HG02759 (cell line): Measurements from ENCODE around the gene LDLRAD4.
A peak's percentile ranks its signal among the peaks of the same experiment; 100 is the strongest.

Experiments
- ATAC-seq: cut with Tn5 transposase; IDR thresholded peaks from one replicate; pipeline ENCODE4 v1.9.1; 2021; ENCODE audit warnings: mild to moderate bottlenecking, moderate library complexity; ENCODE audit not compliant: unreplicated experiment

LDLRAD4 gene

DNA sequence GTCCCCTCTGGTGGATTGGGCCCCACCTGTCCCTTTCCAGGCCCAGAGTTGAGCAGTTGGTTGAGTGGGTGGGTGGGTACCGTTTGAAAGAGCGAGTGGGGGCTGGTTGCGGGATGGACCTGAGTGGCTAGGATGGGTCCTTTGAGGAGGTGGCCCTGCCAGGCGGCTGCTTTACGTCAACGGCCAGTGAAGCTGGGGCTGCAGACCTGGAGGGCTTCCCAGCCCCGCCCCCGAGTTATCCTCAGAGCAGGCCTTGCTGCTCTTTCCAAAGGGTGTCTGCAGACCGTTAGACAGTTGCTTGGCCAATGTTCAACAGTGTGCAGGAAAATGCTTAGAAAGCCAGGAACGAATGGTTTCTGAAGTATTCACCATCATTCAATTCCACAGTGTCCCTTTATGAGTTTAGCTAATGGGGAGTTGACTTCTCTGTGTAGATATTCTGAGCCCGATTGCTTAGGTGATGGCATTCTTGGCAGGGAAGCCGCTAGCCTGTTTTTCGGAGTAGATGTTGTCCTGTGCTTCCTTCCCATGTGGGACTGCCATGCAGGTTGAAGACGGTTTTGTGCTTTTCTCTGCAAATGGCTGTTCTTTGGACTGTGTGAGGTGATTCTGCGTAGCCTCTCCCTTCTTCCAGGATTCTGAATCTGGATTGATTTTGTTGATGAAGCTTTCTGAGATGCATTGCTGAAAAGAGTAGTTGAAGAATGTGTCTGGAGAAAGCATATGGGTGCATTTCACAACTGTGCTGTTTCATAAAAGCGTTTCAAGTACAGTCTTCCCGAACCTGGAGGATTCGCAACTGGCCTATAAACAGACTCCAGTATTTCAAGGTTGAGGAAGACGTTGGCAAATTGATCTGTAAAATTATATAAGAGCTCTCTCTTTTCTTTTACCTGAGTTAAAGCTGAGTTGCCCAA lies 45.8 kb downstream of the LDLRAD4 start:
- no peak for ATAC-seq

DNA sequence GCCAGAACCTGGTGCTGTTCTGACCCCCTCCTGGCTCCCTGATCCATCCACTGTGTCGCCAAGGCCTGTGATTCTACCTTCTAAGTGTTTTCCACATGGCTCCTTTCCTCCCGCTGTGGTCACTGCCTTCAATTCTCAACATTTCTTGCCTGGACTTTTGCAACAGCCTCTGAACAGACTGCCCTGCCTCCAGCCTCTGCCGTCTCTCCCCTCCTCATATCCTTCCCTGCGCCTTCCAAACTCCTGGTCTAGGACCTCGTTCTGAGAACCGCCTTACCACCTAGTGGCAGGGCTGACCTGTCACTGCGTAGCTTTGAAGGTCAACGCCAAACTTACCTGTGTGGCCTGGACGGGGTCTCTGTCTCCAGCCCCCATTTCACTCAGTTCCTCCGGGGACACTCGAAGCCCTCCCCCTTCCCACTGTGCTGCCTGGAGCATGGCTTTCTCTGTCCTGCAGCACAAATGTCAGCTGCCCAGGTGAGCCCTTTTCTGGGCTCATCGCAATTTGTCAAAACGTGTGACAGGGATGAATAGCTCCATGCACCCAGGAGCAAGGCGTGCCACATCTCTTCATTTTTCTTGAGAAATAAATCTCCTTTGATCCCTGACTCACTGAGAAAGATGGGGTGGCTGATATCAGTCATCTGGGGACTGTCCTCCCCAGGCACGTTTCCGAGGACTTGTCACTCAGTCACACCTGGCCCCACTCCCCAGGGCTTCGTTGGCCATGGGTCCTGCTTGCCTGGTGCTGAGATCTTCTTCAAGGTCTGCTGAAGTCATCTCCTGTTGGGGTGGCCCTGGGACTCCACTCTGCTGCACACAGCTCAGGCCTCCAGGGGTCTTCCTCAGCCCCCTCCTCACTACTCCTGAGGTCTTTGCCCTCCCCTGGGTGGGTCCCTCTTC lies 46.7 kb downstream of the LDLRAD4 start:
- no peak for ATAC-seq

DNA sequence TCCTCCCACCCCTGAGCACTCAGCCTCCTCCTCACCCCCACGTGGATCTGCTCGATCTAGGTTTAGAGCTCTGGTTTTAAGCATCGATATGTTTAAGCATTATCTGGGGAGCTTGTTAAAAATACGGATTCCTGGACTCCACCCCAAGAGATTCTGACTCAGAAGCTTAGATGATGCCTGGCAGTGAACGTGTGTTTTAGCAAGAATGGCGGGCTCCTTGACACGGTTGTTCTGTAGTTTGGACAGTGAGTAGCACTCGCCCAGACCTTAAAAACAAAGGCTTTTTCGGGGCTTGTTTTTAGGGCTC lies 47.3 kb downstream of the LDLRAD4 start:
- no peak for ATAC-seq

DNA sequence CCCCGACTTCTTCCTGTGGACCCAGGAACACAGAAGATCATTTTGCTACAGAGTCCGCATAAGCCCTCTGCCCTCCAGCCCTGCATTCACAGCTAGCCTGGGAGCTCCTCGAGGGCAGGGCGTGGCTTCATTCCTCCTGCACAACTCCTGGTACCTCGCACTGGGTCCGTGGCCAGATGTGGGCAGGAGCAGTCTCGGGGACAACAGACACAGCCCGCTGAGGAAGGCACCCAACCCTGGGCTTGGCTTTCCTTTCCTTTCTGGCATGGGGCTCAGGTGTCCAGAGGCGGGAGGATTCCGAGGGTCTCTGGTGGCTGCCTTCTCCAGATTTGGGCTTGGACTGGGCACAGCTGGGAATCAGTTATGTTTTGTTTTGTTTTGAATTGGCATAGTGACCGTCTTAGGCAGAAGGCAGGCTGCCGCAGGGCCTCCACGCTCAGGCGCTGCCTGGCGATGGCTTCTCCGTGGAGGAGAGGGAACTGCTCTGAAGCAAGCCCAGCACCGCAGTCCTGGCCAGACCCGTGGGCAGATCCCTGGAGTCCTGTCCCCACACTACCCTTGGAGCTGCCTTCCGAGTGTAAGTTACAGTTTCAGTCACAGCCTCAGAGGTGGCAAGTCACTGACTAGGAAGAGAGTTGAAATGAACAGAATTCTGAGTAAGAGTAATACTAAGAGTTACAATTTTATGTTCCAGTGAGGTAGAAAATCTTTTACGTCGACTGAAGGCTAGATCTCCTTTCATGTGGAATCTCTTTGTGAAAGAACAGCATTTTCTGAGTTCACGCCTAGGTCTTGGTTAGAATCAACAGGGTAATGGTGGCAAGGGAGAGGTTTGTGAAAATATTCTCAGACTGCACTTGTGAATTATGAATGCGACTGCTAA lies 47.9 kb downstream of the LDLRAD4 start:
- no peak for ATAC-seq

DNA sequence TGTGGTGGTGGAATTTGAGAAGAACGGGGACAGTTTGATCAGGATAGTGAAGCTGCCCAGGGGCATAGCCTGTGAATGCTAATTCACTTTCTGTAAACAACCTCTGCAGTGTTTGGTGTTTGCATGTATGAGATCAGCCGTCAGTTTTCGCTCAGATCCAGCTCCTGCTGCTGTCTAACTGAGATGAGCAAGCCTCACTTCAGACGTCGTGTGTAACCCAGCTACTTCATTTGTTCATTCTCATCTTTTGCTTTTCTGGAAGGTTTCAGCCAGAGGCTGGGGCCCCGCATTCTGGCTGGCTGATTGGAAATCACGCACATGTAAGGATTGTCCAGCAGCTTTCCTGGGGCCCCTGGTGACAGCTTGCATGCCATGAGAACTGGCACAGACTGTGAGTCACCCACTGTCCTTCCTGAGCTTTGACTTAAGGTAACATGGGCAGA lies 48.9 kb downstream of the LDLRAD4 start:
- ATAC-seq, result no peak

DNA sequence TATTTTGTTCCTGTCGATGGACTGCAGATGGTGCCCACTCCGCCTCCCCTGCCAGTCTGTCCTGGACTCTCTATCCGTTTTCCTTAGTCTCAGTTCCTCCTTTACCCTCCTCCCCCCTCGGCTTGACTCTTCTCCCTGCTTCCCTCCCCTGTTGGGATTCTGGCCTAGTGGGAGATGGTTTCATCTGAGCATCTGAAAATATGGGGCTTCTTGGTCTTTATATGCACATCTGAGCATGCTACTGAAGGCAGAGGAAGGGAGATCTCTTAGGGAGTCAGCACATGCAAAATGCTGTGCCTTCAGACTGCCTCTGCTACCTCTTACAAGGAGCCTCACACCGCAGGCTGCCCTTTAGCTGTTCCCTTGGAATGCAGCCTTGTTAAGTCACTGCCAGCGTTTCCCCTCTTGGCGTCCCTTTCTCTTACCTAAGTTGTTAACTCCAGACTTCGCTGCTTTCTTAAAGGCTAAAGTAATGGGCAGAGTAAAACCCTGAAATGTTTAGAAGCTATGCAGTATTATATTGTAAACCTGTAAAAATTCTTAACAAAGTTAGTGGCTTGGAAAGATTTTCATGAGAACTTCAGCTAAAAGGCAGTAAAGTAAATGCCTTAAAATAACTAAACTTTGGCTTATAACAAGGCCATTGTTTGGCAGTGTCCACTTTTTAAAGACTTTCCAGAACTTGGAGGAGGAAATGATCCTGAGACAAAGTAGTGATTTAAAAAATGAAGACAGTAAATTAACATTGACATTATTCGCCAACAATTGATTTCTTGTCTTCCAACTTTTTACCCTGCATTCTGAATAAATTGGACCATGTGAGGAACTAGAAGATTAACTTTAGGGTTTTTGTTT lies 49.8 kb downstream of the LDLRAD4 start:
- no peak for ATAC-seq

DNA sequence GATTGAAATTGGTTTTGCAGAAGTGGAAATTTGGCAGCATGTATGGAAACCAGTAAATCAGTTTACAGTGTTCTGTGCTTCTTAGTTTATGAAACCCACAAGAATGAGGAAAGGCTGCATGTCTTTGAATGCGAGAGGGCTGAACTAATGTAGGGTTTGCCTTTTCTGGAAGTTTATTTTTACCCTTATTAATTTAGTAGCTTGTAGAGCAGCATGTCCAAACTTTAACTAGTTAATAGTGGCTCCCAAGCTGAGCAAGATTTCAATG lies 50.4 kb downstream of the LDLRAD4 start:
- no peak for ATAC-seq

DNA sequence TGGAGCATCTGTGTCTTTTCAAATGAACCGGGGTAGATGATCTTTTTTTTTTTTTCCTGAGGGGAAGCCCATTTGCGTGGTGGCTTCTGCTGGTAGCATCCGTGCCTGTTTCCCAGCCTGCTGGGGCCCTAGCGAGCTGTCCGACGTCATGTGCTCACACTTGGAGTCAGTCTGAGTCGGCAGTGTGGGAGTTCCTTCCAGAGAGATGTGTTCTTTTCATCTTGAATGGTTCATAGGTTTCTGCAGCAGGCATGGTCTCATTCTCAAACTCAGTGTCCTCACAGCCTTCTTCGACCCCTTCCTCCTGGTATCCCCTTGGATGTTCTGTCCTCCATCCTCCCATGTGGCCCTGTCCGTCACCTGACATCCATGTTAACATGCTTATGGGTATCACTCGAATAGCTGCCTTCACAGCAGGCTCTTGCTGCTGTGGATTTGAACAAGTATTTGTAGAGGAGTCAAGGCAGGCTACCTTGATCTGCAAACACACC lies 51.0 kb downstream of the LDLRAD4 start:
- no peak for ATAC-seq

DNA sequence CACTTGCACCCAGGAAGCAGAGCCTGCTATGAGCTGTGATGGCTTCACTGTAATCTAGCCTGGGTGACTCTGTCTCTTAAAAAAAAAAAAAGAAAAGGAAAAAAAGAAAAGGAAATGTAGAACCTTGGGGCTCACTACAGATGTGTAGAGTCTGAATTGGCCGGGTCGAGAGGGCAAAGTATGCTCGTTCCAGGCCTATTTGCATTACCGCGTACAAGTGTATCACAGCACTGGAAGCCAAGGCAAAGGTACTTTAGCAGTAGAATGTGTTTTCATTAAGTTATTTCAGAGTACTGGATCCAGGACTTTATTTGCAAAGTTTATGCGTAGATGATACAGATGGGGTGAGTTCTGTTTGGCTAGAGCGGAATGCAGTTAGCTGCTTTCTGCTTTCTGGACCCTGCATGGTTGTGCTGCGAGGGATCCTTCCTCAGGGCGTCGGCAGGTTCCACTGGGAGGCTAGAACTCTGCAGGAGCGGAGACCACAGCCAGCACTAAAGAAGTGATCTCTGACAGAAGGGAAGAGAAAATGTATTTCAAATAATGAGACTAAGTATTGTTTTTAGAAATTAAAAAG lies 51.8 kb downstream of the LDLRAD4 start:
- no peak for ATAC-seq

DNA sequence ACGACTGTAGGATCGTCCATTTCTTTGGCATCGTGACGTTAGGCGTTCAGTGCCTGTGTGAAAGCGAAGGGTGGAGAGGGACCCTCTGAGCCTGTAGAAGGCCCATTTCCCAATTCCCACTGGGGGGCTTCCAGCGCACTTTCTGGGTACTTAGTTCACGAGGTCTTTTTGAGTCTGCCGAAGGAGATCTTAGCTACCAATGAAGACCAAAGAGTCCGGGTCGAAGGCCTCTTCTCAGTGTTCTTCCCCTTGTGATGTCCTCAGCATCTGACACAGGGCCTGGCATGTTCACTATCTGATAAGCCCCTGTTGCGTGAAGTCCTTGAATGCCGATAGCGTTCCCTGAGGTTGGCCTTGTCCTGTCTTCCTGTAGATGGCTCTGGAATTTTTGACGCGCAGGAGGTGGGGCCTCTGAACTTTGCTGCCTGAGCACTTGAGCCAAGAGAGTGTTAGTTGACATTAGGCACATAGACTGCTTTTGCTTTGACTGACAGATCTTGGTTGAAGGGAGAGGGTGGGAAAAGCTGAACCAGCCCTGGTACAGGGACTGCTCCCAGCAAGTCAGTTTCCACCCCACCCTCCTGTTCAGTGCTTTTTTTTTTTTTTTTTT lies 52.8 kb downstream of the LDLRAD4 start:
- no peak for ATAC-seq

DNA sequence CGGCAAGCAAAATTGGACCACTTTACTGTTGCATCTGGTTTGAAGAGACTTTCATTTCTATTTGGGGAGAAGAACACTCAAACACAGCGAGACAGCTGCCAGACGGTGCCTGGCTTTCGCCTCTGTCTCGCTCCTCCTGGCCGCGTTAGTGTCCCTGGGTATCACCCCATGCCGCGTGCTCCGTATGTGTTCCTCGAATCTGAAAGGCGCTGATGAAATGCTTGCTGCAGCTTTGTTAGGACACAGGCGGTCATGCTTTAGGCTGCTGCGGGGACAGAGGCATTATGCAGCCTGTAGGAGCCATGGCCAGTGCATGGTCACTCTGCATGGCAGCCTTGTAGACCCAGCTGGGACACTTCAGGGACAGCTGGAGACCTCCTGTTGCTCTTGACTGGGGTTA lies 53.9 kb downstream of the LDLRAD4 start:
- ATAC-seq, result no peak

DNA sequence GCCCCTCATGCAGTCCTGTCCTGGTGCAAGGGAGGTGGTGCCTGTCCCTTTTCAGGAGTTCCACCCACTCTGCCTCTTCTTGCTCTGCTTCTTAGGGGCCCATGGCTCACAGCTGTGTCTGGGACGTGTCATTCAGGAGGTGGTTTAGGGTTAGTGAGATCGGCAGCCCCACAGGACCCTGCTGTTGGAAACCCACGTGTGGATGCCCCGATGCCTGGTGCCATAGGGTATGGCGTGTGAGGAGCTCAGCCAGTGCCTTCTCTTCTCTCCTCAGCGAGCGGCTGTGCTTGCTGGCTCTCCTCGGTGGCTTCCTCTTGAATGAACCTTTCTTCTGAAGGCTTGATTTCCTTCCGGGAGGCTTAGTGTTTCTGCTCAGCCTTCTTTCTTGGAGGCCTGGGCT lies 55.2 kb downstream of the LDLRAD4 start:
- ATAC-seq, result no peak

DNA sequence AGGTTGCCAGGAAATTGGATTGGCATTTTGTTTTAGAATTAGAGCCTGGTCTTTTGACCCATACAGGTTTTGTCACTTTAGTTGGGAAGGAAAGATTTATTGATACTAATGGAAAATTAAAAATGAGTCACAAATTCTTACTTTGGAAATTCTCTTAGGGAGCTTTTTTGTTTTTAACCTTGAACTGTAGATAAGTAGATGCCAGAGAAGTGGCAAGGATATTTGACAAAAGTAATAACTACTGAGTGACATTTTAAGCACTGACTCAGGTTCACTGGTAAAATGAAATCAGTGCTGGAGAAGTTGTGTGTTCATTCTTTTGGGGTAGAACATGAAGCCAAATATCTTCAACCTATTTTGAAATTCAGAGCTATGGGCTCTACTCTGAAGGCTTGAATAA lies 56.5 kb downstream of the LDLRAD4 start:
- no peak for ATAC-seq

DNA sequence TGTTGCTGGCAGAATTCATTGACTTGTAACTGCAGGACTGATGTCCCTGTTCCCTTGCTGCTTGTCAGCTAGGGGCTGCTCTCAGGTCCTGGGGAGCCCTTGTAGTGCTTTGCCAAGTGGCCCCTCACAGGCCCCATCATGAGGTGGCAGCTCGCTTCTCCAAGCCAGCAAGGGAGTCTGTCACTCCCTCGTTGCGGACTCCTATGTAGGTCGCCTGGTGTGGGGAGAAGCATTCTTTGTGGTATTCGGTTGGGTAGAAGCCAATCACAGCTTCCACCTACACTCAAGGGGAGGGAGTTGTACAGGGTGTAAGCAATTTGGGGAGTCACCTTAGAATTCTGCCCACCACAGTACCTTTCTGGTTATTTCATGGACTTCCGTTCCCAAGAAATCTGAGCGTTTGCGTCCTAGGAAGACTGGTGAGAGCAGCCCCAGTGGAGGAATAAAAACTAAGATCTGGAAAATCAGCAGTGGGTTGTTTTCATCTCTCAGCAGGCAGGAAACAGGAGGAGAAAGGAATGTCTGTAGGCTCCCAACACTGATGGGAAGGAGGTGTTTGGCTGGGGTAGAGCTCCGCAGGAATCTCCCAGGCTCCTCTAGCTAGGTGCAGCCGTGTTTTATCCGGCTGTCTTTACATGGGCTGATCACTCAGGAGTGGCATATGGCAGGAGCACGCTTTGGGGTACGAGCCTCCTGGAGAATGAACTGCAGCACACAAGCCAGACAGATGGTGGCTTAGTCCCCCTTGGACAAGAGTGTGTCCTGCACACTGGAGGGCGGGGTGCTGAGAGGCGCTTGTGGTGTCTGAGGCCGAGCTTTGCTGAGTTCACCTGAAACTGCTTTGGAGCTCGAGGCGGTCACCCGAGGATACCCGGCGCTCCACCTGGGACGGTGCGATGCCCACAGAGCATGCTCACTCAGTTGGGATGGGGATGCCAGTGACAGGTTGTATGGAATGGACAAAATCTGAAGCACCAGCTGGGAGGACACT lies 58.3 kb downstream of the LDLRAD4 start:
- ATAC-seq, result no peak

DNA sequence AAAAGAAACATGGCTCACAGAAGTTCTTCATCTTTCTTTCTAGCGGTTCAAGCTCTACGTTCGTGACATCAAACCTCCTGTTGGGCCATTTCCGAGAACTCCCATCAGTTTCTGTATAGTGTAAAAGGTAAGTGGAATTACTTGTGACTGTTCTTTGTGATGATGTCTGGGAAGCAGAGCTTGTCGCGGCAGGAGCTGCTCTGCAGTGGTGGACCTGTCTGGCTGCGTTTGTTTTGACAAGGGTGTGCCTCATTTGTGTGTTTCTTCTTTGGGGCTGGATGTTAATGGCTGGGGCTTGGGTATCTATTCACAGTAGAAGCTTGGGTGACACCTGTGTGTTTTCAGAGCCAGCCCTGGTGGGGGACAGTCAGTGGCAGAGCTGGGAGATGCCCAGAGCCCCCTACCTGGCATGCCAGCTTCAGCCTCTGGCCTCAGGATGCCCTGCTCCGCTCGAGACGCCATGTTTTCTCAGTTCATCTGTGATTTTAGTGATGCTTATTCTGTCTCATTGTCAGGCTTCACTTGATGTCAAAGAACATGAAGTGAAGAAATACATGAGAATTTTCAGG lies 59.6 kb downstream of the LDLRAD4 start:
- no peak for ATAC-seq

DNA sequence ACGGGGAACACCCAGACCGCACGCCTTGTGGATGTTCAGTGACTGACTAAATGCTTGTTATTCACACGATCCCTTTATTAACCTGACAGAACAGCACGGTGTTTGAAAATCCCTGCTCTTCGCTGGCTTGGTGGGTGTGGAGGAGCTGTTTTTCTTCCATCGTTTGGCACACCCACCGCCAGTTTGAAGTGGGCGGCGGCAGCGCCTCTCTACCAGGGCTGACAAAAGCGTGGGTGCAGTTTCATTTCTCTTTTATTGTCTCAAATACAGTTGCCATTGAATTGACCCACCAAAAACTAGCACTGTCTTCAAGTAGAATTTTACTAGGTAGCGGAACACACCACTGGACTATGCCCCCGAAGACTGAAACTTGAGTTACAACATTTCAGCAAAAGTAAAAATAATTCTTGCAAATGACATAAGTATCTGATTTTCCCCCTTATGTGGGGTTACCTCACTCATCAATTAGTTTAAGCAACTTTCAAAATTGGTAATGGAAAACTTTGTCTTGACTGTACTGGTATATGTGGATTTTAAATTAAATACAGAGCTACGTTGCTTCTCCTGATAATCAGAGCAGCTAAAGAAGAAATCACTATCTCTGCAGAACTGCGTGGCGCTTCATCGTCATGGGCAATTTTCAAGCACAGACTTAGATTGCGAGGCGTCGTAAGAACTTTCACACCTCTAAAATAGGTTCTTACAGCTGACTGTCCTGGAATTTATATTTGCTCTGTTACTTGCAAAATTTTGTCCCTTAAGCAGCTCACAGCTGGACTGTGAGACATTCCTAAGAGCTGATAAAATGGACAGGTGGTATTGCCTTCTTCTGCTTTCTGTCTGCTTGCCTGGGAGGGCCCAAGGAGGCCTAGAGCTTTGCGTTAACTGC lies 60.9 kb downstream of the LDLRAD4 start:
- ATAC-seq, result peak; percentile 79
